Dedifferentiated amniotic fluid mesenchymal stem cell (primary cell): ENCODE measurements around the gene MED27.
"Not testable (repeated sequence)": the region's sequence is repeated elsewhere in the genome, so short reads cannot be mapped to it uniquely, and the experiment has no call there.

Source experiments
- DNase-seq: peaks from one replicate; pipeline ENCODE4 v3.0.0-alpha.2; 2016; ENCODE audit errors: extremely low spot score

MED27 gene

GRCh38 chr9:131923132-131923671 lies 156.5 kb downstream of the MED27 start:
- no peak for DNase-seq

GRCh38 chr9:131921635-131922034 lies 158.0 kb downstream of the MED27 start:
- not testable (repeated sequence) for DNase-seq

- DNase-seq: no peak
Observed at GRCh38 chr9:131919216-131919615, 160.5 kb downstream of the MED27 start.

GRCh38 chr9:131918481-131918880 lies 161.2 kb downstream of the MED27 start:
- DNase-seq: no peak

- DNase-seq: no peak
Observed at GRCh38 chr9:131917009-131917408, 162.7 kb downstream of the MED27 start.

- no peak for DNase-seq
Observed at GRCh38 chr9:131915181-131915580, 164.5 kb downstream of the MED27 start.

GRCh38 chr9:131912671-131913070 lies 167.0 kb downstream of the MED27 start:
- no peak for DNase-seq

GRCh38 chr9:131912069-131912468 lies 167.6 kb downstream of the MED27 start:
- DNase-seq: no peak

GRCh38 chr9:131910572-131910971 lies 169.1 kb downstream of the MED27 start:
- no peak for DNase-seq

GRCh38 chr9:131905144-131905543 lies 174.5 kb downstream of the MED27 start:
- no peak for DNase-seq

- DNase-seq: no peak
Observed at GRCh38 chr9:131899296-131900228, 180.1 kb downstream of the MED27 start.

GRCh38 chr9:131892902-131893500 lies 186.7 kb downstream of the MED27 start:
- DNase-seq: no peak

GRCh38 chr9:131892162-131892707 lies 187.4 kb downstream of the MED27 start:
- DNase-seq: no peak

- no peak for DNase-seq
Observed at GRCh38 chr9:131891598-131891997, 188.1 kb downstream of the MED27 start.

- no peak for DNase-seq
Observed at GRCh38 chr9:131889437-131890251, 190.0 kb downstream of the MED27 start.

GRCh38 chr9:131888923-131889322 lies 190.7 kb downstream of the MED27 start:
- DNase-seq: no peak

GRCh38 chr9:131887680-131888079 lies 192.0 kb downstream of the MED27 start:
- DNase-seq: no peak

GRCh38 chr9:131886826-131887225 lies 192.8 kb downstream of the MED27 start:
- peak; percentile 43 for DNase-seq

- DNase-seq: no peak
Observed at GRCh38 chr9:131885144-131885609, 194.5 kb downstream of the MED27 start.

GRCh38 chr9:131884222-131884621 lies 195.4 kb downstream of the MED27 start:
- no peak for DNase-seq

GRCh38 chr9:131880833-131881583 lies 198.7 kb downstream of the MED27 start:
- DNase-seq: no peak
